Neuronal stem cell (in vitro differentiated cells): Measurements from ENCODE around the gene ACTL7B. TPM values are rescaled to one million over a fixed set of nuclear protein-coding genes. Genes with fewer than 3 reads are reported as not detected.
A peak's percentile ranks its signal among the peaks of the same experiment; 100 is the strongest.

ENCODE experiments used
- DNase-seq: peaks from one replicate; pipeline ENCODE4 v3.0.0-alpha.2; 2013; ENCODE audit warnings: low spot score
- H2AFZ ChIP-seq: one replicate; pipeline ENCODE4 v1.6.1; 2013; ENCODE audit warnings: mild to moderate bottlenecking, low read length, inconsistent platforms
- H2AK5ac ChIP-seq: 2 replicates; pipeline ENCODE4 v1.6.1; 2013; ENCODE audit warnings: low read depth, mild to moderate bottlenecking, inconsistent platforms, low read length, moderate library complexity, mixed read lengths
- H2BK120ac ChIP-seq: 2 replicates; pipeline ENCODE4 v1.6.1; 2013; ENCODE audit warnings: low read depth, mild to moderate bottlenecking, inconsistent platforms, low read length, moderate library complexity, mixed read lengths
- H2BK12ac ChIP-seq: one replicate; pipeline ENCODE4 v1.6.1; 2013; ENCODE audit warnings: low read length, inconsistent platforms
- H2BK15ac ChIP-seq: 2 replicates; pipeline ENCODE4 v1.6.1; 2013; ENCODE audit warnings: mild to moderate bottlenecking, low read length, inconsistent platforms, mixed read lengths
- H2BK5ac ChIP-seq: one replicate; pipeline ENCODE4 v1.6.1; 2013; ENCODE audit warnings: inconsistent platforms, mild to moderate bottlenecking, low read length, moderate library complexity
- H3K14ac ChIP-seq: one replicate; pipeline ENCODE4 v1.6.1; 2013; ENCODE audit warnings: low read length, inconsistent platforms
- H3K18ac ChIP-seq: 2 replicates; pipeline ENCODE4 v1.6.1; 2013; ENCODE audit warnings: low read length, inconsistent platforms
- H3K23ac ChIP-seq: 2 replicates; pipeline ENCODE4 v1.6.1; 2013; ENCODE audit warnings: low read depth, mild to moderate bottlenecking, mixed read lengths, low read length, inconsistent platforms; ENCODE audit not compliant: poor library complexity
- H3K27ac ChIP-seq: replicated peaks from 3 replicates; pipeline ENCODE4 v1.5.1; 2013; ENCODE audit warnings: low read length, inconsistent platforms
- H3K27me3 ChIP-seq, 3 experiments: 2 replicates each; pipeline ENCODE4 v1.6.1; 2013; ENCODE audit warnings: low read length in 3 of 3, mild to moderate bottlenecking in 2 of 3, inconsistent platforms in 1 of 3, low read depth in 1 of 3, mixed read lengths in 1 of 3, moderate library complexity in 1 of 3; ENCODE audit not compliant: control insufficient read depth in 3 of 3, insufficient read depth in 3 of 3
- H3K36me3 ChIP-seq, 2 donors: replicated peaks in 1 of 2; 2 replicates each; pipeline ENCODE4 v1.6.1; 2013; ENCODE audit warnings: low read length in 2 of 2; ENCODE audit not compliant: control insufficient read depth in 2 of 2, insufficient read depth in 2 of 2
- H3K4ac ChIP-seq: 2 replicates; pipeline ENCODE4 v1.6.1; 2013; ENCODE audit warnings: inconsistent platforms, mild to moderate bottlenecking, low read length, moderate library complexity
- H3K4me1 ChIP-seq, 2 donors: 1 replicate in 1 of 2; 2 replicates in 1 of 2; pipeline ENCODE4 v1.6.1; 2013; ENCODE audit warnings: low read length in 2 of 2, low read depth in 1 of 2; ENCODE audit not compliant: control insufficient read depth in 2 of 2, insufficient read depth in 1 of 2
- H3K4me2 ChIP-seq: one replicate; pipeline ENCODE4 v1.6.1; 2013; ENCODE audit warnings: mild to moderate bottlenecking, low read length, inconsistent platforms; ENCODE audit not compliant: insufficient read depth, poor library complexity, severe bottlenecking
- H3K4me3 ChIP-seq, 2 donors: 2 replicates each; pipeline ENCODE4 v1.5.1; 2013; ENCODE audit warnings: low read length in 2 of 2, mild to moderate bottlenecking in 2 of 2, inconsistent platforms in 1 of 2, moderate library complexity in 1 of 2
- H3K79me1 ChIP-seq: one replicate; pipeline ENCODE4 v1.6.1; 2013; ENCODE audit warnings: low read depth, mild to moderate bottlenecking, inconsistent platforms, low read length, moderate library complexity
- H3K9ac ChIP-seq: one replicate; pipeline ENCODE4 v1.6.1; 2013; ENCODE audit warnings: mild to moderate bottlenecking, low read depth, low read length, inconsistent platforms; ENCODE audit not compliant: poor library complexity
- H3K9me3 ChIP-seq, 2 donors: replicated peaks in 1 of 2; 2 replicates each; pipeline versions ENCODE3 to v1.6.1; 2013; ENCODE audit warnings: low read length in 2 of 2, mild to moderate bottlenecking in 2 of 2, inconsistent platforms in 1 of 2, low read depth in 1 of 2, mixed read lengths in 1 of 2, moderate library complexity in 1 of 2; ENCODE audit not compliant: control insufficient read depth in 2 of 2, insufficient read depth in 1 of 2
- H4K8ac ChIP-seq: one replicate; pipeline ENCODE4 v1.6.1; 2013; ENCODE audit warnings: low read depth, mild to moderate bottlenecking, inconsistent platforms, low read length, moderate library complexity
- H4K91ac ChIP-seq: one replicate; pipeline ENCODE4 v1.6.1; 2013; ENCODE audit warnings: low read length, low read depth, mild to moderate bottlenecking, inconsistent platforms; ENCODE audit not compliant: poor library complexity
- WGBS, 2 donors: extraction: QIAGEN DNeasy Blood & Tissue Kit; methylation state at CpG; one replicate each; pipeline ENCODE4 v1.1.7; 2013; ENCODE audit warnings: missing lambda C conversion rate in 2 of 2, mixed read lengths in 1 of 2; ENCODE audit not compliant: insufficient read length in 2 of 2, insufficient replicate concordance in 1 of 2; ENCODE audit errors: extremely low coverage in 2 of 2; 5-methylcytosine and 5-hydroxymethylcytosine counted together
- polyA plus RNA-seq, 2 experiments: library from polyadenylated mRNA; stranded (reverse); fragments of 200-250 nt; gene quantifications; one replicate each; pipeline ENCODE4 v1.2.3, GENCODE V29; 2013

ACTL7B gene, protein sequence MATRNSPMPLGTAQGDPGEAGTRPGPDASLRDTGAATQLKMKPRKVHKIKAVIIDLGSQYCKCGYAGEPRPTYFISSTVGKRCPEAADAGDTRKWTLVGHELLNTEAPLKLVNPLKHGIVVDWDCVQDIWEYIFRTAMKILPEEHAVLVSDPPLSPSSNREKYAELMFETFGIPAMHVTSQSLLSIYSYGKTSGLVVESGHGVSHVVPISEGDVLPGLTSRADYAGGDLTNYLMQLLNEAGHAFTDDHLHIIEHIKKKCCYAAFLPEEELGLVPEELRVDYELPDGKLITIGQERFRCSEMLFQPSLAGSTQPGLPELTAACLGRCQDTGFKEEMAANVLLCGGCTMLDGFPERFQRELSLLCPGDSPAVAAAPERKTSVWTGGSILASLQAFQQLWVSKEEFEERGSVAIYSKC
- polyA plus RNA-seq (2013, experiment 1 of 2), result not detected
- not detected for polyA plus RNA-seq (2013, experiment 2 of 2)

DNA sequence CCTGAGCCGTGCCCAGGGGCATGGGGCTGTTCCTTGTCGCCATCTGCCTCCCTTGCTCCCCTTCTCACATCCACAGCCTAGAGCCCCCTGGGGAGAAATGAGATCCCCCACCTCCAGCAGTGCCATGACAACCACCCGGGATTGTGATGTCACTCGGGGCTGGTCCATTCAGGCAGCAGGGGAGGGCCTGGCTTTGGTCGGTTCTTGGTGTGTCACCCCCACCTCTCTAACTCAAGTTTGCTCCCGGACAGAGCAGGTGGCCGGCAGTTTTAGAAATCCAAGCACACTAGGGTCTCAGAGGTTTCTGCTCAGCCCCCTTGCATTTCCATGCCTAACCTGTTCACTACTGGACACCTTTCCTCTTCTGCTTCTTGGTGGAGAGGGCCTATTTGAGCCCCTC is at the start of gene ACTL7B:
ACTL7B (minus strand) TSS at position 99 of the 400 bp plus-strand sequence; CDS start at position 43, 56 bp downstream.
- Histone ChIP-seq H3K4ac (no peak within 1 kb of the TSS), H3K4me3 (no peak within 1 kb of the TSS), H2BK12ac (no peak within 1 kb of the TSS), H3K23ac (peak within 1 kb of the TSS; percentile 17), H2AFZ (no peak within 1 kb of the TSS), H3K4me1 (peaks cover 0 to 3% of the 10 kb centered on the region in 2 donors), H3K9me3 (no peaks in the 10 kb centered on the region), H2BK15ac (no peak within 1 kb of the TSS), H3K4me2 (no peak within 1 kb of the TSS), H4K8ac (no peak within 1 kb of the TSS), H3K36me3 (no peaks in the 10 kb centered on the region), H2AK5ac (peak within 1 kb of the TSS; percentile 23), H4K91ac (peak within 1 kb of the TSS; percentile 48), H2BK120ac (no peak within 1 kb of the TSS), H3K18ac (peak within 1 kb of the TSS; percentile 29), H3K27me3 (peaks cover 0 to 6% (median 0%) of the 10 kb centered on the region in 3 experiments), H3K9ac (peak within 1 kb of the TSS; percentile 36), H3K14ac (no peak within 1 kb of the TSS), H3K27ac (no peak within 1 kb of the TSS), H2BK5ac (no peak within 1 kb of the TSS), H3K79me1 (no peaks in the 10 kb centered on the region)
- no peak for DNase-seq
- WGBS, 2 donors, result no CpG with 5 or more reads among the region's 7 CpGs

DNA sequence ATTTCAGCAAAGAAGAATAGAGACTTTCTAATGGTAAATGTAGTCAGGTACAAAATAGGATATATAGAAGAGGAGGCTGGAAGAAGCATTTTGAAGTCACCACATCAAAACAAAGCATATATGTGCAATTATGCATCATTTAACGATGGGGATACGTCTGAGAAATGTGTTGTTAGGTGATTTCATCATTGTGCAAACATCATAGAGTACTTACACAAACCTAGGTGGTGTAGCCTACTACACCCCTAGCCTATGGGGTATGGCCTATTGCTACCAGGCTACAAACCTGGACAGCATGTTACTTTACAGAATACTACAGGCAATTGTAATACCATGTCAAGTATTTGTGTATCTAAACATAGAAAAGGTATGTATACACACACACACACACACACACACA is 49.7 kb upstream of the ACTL7B start:
- Histone ChIP-seq H3K4ac (no peak overlapping the region), H3K4me3 (no peak overlapping the region), H3K23ac (no peak overlapping the region), H3K4me1 (no peaks in the 10 kb centered on the region), H3K27ac (no peak overlapping the region), H3K9ac (no peak overlapping the region), H3K9me3 (no peaks in the 10 kb centered on the region), H3K79me1 (peaks cover 2% of the 10 kb centered on the region), H3K14ac (no peak overlapping the region), H2BK15ac (no peak overlapping the region), H2BK12ac (no peak overlapping the region), H2BK120ac (no peak overlapping the region), H4K91ac (no peak overlapping the region), H4K8ac (no peak overlapping the region), H2AFZ (no peak overlapping the region), H2AK5ac (no peak overlapping the region), H3K18ac (no peak overlapping the region), H3K27me3 (no peaks in the 10 kb centered on the region), H3K36me3 (peaks cover 28 to 96% of the 10 kb centered on the region in 2 donors), H2BK5ac (no peak overlapping the region), H3K4me2 (no peak overlapping the region)
- DNase-seq, result no peak
- no CpG with 5 or more reads among the region's 2 CpGs for WGBS, 2 donors

DNA sequence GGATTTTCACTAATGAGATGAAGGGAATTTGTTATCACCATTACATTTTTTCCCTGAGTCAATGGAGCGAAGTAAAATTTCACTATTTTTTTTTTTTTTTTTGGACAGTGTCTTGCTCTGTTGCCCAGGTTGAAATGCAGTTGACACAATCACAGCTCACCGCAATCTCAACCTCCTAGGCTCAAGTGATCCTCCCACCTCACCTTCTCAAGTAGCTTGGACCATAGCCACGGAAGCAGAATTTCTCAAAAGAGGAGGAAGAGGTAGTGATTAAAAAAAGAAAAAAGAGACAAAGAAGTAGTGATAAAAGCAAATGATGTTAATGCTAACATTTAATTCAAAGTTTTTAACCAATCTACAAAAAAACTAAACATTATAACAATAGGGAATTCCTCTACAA is 48.4 kb upstream of the ACTL7B start:
- H4K8ac ChIP-seq, result no peak overlapping the region
- no peak overlapping the region for H2AFZ ChIP-seq
- peaks cover 2% of the 10 kb centered on the region for H3K79me1 ChIP-seq
- H3K27ac ChIP-seq, result no peak overlapping the region
- H3K14ac ChIP-seq, result no peak overlapping the region
- no peak overlapping the region for H3K23ac ChIP-seq
- no peak overlapping the region for H2BK120ac ChIP-seq
- no CpG with 5 or more reads among the region's 3 CpGs for WGBS, 2 donors
- H3K4me1 ChIP-seq, result no peaks in the 10 kb centered on the region
- H3K9me3 ChIP-seq, result no peaks in the 10 kb centered on the region
- H3K4me3 ChIP-seq, result no peak overlapping the region
- no peak overlapping the region for H3K9ac ChIP-seq
- H3K18ac ChIP-seq, result no peak overlapping the region
- H2BK12ac ChIP-seq, result no peak overlapping the region
- no peak overlapping the region for H3K4ac ChIP-seq
- H2BK15ac ChIP-seq, result no peak overlapping the region
- H3K27me3 ChIP-seq, result no peaks in the 10 kb centered on the region
- H4K91ac ChIP-seq, result no peak overlapping the region
- no peak for DNase-seq
- peaks cover 29 to 96% of the 10 kb centered on the region in 2 donors for H3K36me3 ChIP-seq
- H2BK5ac ChIP-seq, result no peak overlapping the region
- H3K4me2 ChIP-seq, result no peak overlapping the region
- no peak overlapping the region for H2AK5ac ChIP-seq

DNA sequence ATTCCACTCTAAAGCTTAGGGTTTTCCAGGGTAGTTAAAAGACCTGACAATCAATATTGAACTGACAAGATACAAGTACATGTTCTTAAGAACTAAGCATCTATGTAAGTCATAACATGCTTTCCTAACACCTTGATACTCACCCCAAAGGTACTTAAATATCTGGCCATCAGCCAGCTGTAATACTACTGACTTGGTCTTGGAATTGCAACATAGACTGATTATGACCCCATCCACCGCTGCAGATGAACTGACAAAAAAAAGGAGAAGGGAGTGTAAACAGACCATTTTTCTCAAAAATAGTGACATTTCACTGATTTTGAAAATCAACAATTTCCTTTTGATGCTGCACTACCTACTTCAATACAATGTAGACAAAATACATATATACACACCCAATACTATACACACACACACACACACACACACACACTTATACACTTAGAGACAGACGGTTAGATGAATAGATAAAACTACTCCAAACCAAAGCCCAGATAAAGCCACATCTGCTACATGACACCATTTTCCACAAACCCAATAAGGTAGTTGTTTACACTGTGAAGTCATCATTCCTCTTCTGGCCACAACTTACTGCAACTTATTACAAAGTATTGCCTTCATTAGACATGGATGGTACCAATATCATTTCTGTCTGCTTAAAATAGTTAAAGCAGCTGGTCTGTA is 47.8 kb upstream of the ACTL7B start:
- Histone ChIP-seq H3K4me2 (no peak overlapping the region), H2AK5ac (no peak overlapping the region), H3K9ac (no peak overlapping the region), H3K14ac (no peak overlapping the region), H3K36me3 (peaks cover 27 to 95% of the 10 kb centered on the region in 2 donors), H3K27ac (no peak overlapping the region), H2AFZ (no peak overlapping the region), H3K27me3 (no peaks in the 10 kb centered on the region), H4K8ac (no peak overlapping the region), H3K18ac (no peak overlapping the region), H3K4me3 (no peak overlapping the region), H3K4ac (no peak overlapping the region), H2BK5ac (no peak overlapping the region), H2BK15ac (no peak overlapping the region), H2BK12ac (no peak overlapping the region), H2BK120ac (no peak overlapping the region), H3K4me1 (no peaks in the 10 kb centered on the region), H3K9me3 (no peaks in the 10 kb centered on the region), H3K79me1 (peaks cover 2% of the 10 kb centered on the region), H3K23ac (no peak overlapping the region), H4K91ac (no peak overlapping the region)
- WGBS, 2 donors, result no CpG with 5 or more reads among the region's 2 CpGs
- no peak for DNase-seq
